ENCODE data around the gene SLC35F2.

The SLC35F2 gene

DNA sequence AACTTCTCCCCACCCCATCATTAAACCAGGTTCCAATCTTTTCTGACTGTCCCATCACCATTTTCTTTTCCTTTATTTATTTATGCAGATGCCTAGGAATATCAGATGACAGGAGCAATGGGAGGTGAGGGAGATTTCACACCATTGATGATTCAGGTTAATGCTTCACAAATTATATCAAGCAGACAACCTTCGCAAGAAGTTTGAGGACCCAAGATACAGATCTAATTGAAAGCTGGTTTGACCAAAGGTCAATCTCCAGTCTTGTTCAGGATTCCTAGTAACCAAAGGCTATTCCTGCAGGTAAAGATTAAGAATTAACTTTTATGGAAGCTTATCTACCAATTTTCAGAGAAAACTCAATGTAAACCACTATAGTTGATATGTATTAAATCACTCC, 54.4 kb downstream of the SLC35F2 start:
- Mint-ChIP-seq H3K27ac (peak overlapping the region in 1 of 3 experiments; percentile 46), H3K36me3 (ENCODE audit: low read depth) (peaks cover 3% of the 10 kb centered on the region), H3K9me3 (no peaks in the 10 kb centered on the region), H3K4me3 (no peak overlapping the region), H3K4me1 (no peaks in the 10 kb centered on the region), H3K27me3 (ENCODE audit: low read depth) (no peaks in the 10 kb centered on the region)
- TF ChIP-seq, protein P1, sequence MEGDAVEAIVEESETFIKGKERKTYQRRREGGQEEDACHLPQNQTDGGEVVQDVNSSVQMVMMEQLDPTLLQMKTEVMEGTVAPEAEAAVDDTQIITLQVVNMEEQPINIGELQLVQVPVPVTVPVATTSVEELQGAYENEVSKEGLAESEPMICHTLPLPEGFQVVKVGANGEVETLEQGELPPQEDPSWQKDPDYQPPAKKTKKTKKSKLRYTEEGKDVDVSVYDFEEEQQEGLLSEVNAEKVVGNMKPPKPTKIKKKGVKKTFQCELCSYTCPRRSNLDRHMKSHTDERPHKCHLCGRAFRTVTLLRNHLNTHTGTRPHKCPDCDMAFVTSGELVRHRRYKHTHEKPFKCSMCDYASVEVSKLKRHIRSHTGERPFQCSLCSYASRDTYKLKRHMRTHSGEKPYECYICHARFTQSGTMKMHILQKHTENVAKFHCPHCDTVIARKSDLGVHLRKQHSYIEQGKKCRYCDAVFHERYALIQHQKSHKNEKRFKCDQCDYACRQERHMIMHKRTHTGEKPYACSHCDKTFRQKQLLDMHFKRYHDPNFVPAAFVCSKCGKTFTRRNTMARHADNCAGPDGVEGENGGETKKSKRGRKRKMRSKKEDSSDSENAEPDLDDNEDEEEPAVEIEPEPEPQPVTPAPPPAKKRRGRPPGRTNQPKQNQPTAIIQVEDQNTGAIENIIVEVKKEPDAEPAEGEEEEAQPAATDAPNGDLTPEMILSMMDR (IDR thresholded peaks at IDR 0.05; ENCODE audit: unreplicated experiment in 3 of 3): no peak

DNA sequence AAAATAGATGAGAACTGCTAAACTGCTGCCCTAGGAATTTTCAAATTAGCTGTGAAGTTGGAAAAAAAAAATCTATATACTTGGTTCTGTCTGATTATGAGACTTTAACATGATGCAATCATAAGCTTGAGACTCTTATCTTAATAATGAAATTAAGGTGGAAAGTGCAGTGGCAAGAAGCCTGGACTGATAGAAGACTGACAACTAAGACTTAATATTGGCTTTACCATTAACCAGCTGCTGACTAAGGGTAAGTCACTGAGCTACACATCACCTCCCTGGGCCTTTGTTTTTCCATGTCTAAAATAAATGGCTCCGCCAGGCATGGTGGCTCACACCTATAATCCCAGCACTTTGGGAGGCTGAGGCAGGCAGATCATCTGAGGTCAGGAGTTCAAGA, 56.9 kb downstream of the SLC35F2 start:
- H3K9me3 Mint-ChIP-seq: no peaks in the 10 kb centered on the region

DNA sequence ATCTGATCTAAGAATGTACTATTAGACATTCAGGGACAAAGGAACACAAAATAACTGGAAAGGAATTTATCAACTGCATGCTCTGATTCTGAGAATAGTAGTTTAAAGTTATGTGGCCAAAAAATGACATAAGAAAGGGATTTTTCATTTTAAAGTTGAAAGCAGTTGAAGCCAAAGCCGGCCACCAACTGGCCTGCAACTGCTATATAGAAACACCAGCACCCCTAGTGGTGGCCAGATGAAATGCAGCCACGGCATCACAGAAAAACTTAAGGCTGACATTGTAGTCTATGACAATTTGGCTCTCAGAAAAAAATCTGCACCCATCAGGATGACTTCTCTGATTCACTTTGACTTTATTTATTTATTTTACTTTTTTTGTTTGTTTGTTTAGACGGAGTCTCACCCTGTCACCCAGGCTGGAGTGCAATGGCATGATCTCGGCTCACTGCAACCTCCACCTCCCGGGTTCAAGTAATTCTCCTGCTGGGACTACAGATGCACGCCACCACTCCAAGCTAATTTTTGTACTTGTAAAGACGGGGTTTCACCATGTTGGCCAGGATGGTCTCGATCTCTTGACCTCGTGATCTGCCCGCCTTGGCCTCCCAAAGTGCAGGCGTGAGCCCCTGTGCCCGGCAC, 59.2 kb downstream of the SLC35F2 start:
- H3K9me3 Mint-ChIP-seq: no peaks in the 10 kb centered on the region
- TF ChIP-seq, protein P1 (IDR thresholded peaks at IDR 0.05; ENCODE audit: unreplicated experiment in 3 of 3): peak; percentile 87 to 94 (median 92)
- H3K27me3 Mint-ChIP-seq (ENCODE audit: low read depth): no peaks in the 10 kb centered on the region
- no peak overlapping the region for H3K4me3 Mint-ChIP-seq
- H3K36me3 Mint-ChIP-seq (ENCODE audit: low read depth): peaks cover 3% of the 10 kb centered on the region
- no peaks in the 10 kb centered on the region for H3K4me1 Mint-ChIP-seq
- H3K27ac Mint-ChIP-seq: no peak overlapping the region

More for the DNA sequence above, 56.9 kb downstream of the SLC35F2 start:
- Mint-ChIP-seq H3K27ac (no peak overlapping the region), H3K27me3 (ENCODE audit: low read depth) (no peaks in the 10 kb centered on the region), H3K4me3 (no peak overlapping the region), H3K36me3 (ENCODE audit: low read depth) (peaks cover 3% of the 10 kb centered on the region), H3K4me1 (no peaks in the 10 kb centered on the region)
- TF ChIP-seq, protein P1 (IDR thresholded peaks at IDR 0.05; ENCODE audit: unreplicated experiment in 3 of 3): no peak

DNA sequence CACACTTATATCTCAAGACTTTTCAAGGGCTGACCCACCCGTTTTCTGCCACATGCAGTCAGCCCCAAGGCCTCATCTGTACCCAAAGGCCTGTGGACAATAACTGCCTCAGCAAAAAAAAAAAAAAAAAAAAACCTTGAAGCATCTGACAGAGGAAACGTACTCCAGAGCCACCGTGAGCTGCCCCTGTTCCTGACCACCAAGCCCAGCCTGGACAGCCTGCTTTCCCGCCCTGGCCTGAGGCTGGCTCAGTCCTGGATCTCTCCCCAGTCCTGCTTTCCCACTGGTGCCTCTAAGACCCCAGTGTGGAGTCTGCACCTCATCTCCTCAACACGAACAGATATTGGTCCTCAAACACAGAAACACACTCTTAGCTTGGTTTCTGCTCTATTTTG, 66.5 kb downstream of the SLC35F2 start:
- Mint-ChIP-seq H3K27me3 (ENCODE audit: low read depth) (peaks cover 3% of the 10 kb centered on the region), H3K27ac (no peak overlapping the region), H3K9me3 (no peaks in the 10 kb centered on the region), H3K36me3 (ENCODE audit: low read depth) (peaks cover 7% of the 10 kb centered on the region), H3K4me1 (no peaks in the 10 kb centered on the region), H3K4me3 (no peak overlapping the region)
- TF ChIP-seq, protein P1 (IDR thresholded peaks at IDR 0.05; ENCODE audit: unreplicated experiment in 3 of 3): no peak

DNA sequence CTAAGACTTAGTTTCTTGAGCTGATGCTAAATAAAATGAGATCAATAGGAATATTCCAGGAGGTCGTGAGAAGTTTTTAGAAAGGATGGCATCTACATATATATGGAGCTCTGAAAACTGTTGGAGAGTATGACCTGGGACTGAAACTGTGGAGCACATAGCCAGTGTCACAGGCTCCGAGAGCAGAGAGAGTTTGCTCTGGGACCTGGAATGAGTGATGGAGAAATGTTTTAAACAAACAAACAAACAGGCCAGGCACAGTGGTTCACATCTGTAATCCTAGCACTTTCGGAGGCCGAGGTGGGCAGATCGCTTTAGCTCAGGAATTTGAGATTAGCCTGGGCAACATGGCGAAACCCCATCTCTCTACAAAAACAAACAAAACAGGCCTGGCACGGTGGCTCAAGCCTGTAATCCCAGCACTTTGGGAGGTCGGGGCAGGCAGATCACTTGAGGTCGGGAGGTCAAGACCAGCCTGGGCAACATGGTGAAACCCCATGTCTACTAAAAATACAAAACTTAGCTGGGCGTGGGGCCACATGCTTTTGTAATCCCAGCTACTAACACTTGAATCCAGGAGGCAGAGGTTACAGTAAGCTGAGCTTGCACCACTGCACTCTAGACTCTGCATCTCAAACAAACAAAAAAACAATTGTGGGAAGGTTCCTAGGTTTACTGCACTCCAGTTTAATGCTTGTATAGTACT, 67.1 kb downstream of the SLC35F2 start:
- TF ChIP-seq, protein P1 (IDR thresholded peaks at IDR 0.05; ENCODE audit: unreplicated experiment in 3 of 3): no peak
- Mint-ChIP-seq H3K4me3 (no peak overlapping the region), H3K27me3 (ENCODE audit: low read depth) (peaks cover 4% of the 10 kb centered on the region), H3K9me3 (no peaks in the 10 kb centered on the region), H3K27ac (no peak overlapping the region), H3K36me3 (ENCODE audit: low read depth) (peaks cover 7% of the 10 kb centered on the region), H3K4me1 (no peaks in the 10 kb centered on the region)

DNA sequence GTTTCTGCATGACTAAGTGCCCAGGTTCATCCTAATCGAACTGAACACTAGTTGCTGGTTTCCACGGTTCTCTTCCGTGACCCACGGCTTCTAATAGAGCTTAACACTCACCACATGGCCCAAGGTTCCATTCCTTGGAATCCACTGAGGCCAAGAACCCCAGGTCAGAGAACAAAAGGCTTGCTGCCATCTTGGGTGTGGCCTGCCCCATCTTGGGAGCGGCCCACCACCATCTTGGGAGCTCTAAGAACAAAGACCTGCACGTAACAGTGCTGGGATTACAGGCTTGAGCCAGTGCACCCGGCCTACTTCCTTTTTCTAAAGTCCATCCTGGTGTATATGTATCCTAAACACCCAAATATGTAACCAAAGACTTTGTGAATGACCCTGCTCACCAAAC, 68.8 kb downstream of the SLC35F2 start:
- Mint-ChIP-seq H3K9me3 (no peaks in the 10 kb centered on the region), H3K27me3 (ENCODE audit: low read depth) (peaks cover 4% of the 10 kb centered on the region), H3K27ac (no peak overlapping the region), H3K36me3 (ENCODE audit: low read depth) (peaks cover 3% of the 10 kb centered on the region), H3K4me3 (no peak overlapping the region), H3K4me1 (no peaks in the 10 kb centered on the region)
- TF ChIP-seq, protein P1 (IDR thresholded peaks at IDR 0.05; ENCODE audit: unreplicated experiment in 3 of 3): no peak
